ENCODE measurements around the gene AKTIP. TPM values are rescaled to one million over a fixed set of nuclear protein-coding genes. Genes with fewer than 3 reads are reported as not detected.

AKTIP gene
- total RNA-seq (2012; rRNA removed) (18.9 and 19.9 TPM in 2 replicates), polyA plus RNA-seq (2012; rRNA removed) (14.0 and 17.7 TPM in 2 replicates), Bru-seq, nascent RNA (percentile 63 among the genes with signal in this experiment), BruChase-seq, experiment 1, labeled RNA remaining after a 6-hour chase (percentile 69 among the genes with signal in this experiment), BruChase-seq, experiment 2, labeled RNA remaining after a 2-hour chase (percentile 64 among the genes with signal in this experiment)
- 6.7 and 8.8 TPM in 2 replicates for polyA plus RNA-seq (2012; cell fraction: cytosol; rRNA removed)
- polyA plus RNA-seq (2012; cell fraction: nucleus; rRNA removed; ENCODE audit: low replicate concordance): 8.1 and 36.9 TPM in 2 replicates
- long read RNA-seq, partial matches to known transcripts: 2 of 22 reads
- long read RNA-seq, other reads (novel, unspliced or antisense): 17 of 22 reads

- H3K27me3 ChIP-seq (ENCODE audit: control insufficient read depth, insufficient read depth, low read length): no peaks in the 10 kb centered on the region
- H2BK20ac ChIP-seq (ENCODE audit: low read depth, low read length): no peak within 1 kb of the TSS
- no peaks in the 10 kb centered on the region for H3K9me3 ChIP-seq (ENCODE audit: control insufficient read depth, insufficient read depth, low read length)
- peak within 1 kb of the TSS; percentile 91 for H2AK5ac ChIP-seq (ENCODE audit: low read depth, low read length)
- peak within 1 kb of the TSS; percentile 92 for H4K5ac ChIP-seq (ENCODE audit: low read depth, low read length)
- H3K56ac ChIP-seq (ENCODE audit: extremely low read depth, insufficient read depth, low read length): peak within 1 kb of the TSS; percentile 76; the same call in 1 of the 2 replicates
- peak within 1 kb of the TSS; percentile 87 for H4K91ac ChIP-seq (ENCODE audit: insufficient read depth, low read depth, low read length)
- H3K79me1 ChIP-seq (ENCODE audit: low read depth in 1 of 2, low read length in 2 of 2): peaks cover 6 to 14% of the 10 kb centered on the region in 2 experiments; a peak in 3 of 4 replicates
- H3K9ac ChIP-seq (ENCODE audit: low read depth, low read length): peak within 1 kb of the TSS; percentile 90
- peak within 1 kb of the TSS; percentile 83 for H3K4ac ChIP-seq (ENCODE audit: low read depth, low read length)
- dilution Hi-C loops (cut with HindIII; ENCODE audit: low sequenced_read_pairs, unreplicated experiment): no loop called here
- peak within 1 kb of the TSS; percentile 91 for H3K23ac ChIP-seq (ENCODE audit: low read depth, low read length)
- ChIA-PET CTCF (no interaction called here), POLR2A (ENCODE audit: unreplicated experiment) (interaction anchor here (0.6 to 0.7 kb wide), 2 partner anchors 67 to 178 kb away, joined by 3 to 11 read pairs; no protein-coding TSS in a partner anchor)
- peak within 1 kb of the TSS; percentile 89 for H2BK5ac ChIP-seq (ENCODE audit: low read depth, low read length, poor library complexity, severe bottlenecking)
- 5% methylated on average over 29 of the region's 76 CpGs; no CpG with 5 or more reads in 1 of the 2 experiments for WGBS, 2 experiments (ENCODE audit: extremely low coverage in 2 of 2, insufficient read length in 1 of 2)
- H2BK120ac ChIP-seq (ENCODE audit: low read depth, low read length): no peak within 1 kb of the TSS
- peak within 1 kb of the TSS; percentile 92 for H3K14ac ChIP-seq (replicated peaks; ENCODE audit: low read depth, low read length)
- peak within 1 kb of the TSS; percentile 92 for H3K4me2 ChIP-seq (ENCODE audit: low read depth, low read length)
- H4K8ac ChIP-seq (ENCODE audit: low read depth in 2 of 2, low read length in 2 of 2): peak within 1 kb of the TSS; percentile 80 to 95
- BruUV-seq (replicated peaks): no TSS peak
- peak within 1 kb of the TSS; percentile 83 for H3K4me3 ChIP-seq (ENCODE audit: insufficient read depth, low read depth, low read length)
- peak within 1 kb of the TSS; percentile 93 for H2AK9ac ChIP-seq (replicated peaks; ENCODE audit: low read depth, low read length, poor library complexity)
- ATAC-seq (ENCODE audit: low read depth): peak; percentile 9
- peak within 1 kb of the TSS; percentile 98 for H2AFZ ChIP-seq (replicated peaks; ENCODE audit: low read length, poor library complexity)
- peak; percentile 52 for DNase-seq
- H3K9me1 ChIP-seq (ENCODE audit: insufficient read depth, low read length): 0 out of 2 replicates have a peak, but pooled peaks cover 8% of the 10 kb centered on the region
- H3K4me1 ChIP-seq (ENCODE audit: control insufficient read depth, insufficient read depth, low read length): peaks cover 6% of the 10 kb centered on the region
- no peak within 1 kb of the TSS for H2BK15ac ChIP-seq (ENCODE audit: low read depth, low read length)
- intact Hi-C loops (cut with micrococcal nuclease): no loop called here
- TF ChIP-seq, protein P1, sequence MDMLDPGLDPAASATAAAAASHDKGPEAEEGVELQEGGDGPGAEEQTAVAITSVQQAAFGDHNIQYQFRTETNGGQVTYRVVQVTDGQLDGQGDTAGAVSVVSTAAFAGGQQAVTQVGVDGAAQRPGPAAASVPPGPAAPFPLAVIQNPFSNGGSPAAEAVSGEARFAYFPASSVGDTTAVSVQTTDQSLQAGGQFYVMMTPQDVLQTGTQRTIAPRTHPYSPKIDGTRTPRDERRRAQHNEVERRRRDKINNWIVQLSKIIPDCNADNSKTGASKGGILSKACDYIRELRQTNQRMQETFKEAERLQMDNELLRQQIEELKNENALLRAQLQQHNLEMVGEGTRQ (IDR thresholded peaks at IDR 0.05; ENCODE audit: low read depth, low read length): no peak
- TF ChIP-seq MXI1 (IDR thresholded peaks at IDR 0.05; ENCODE audit: borderline replicate concordance, low read depth, low read length) (peak; percentile 58; the same call in 1 of the 2 replicates), SMC3 (IDR thresholded peaks at IDR 0.05; ENCODE audit: low read depth, low read length) (no peak), MAZ (IDR thresholded peaks at IDR 0.05; ENCODE audit: borderline replicate concordance, low read depth, low read length) (no peak), CEBPB (IDR thresholded peaks at IDR 0.05; ENCODE audit: low read depth, low read length) (no peak)
- H3K27ac ChIP-seq (ENCODE audit: insufficient read depth, low read length): peak within 1 kb of the TSS; percentile 91
- peak within 1 kb of the TSS; percentile 55; the same call in 1 of the 2 replicates for H3K18ac ChIP-seq (ENCODE audit: low read depth, low read length)
- H3K36me3 ChIP-seq (ENCODE audit: control insufficient read depth, insufficient read depth, low read length): no peaks in the 10 kb centered on the region; the same call in 1 of the 2 replicates
- H4K20me1 ChIP-seq (ENCODE audit: insufficient read depth, low read length): no peaks in the 10 kb centered on the region
- in situ Hi-C loops (cut with MboI; ENCODE audit: low sequenced_read_pairs): no loop called here
Observed at GRCh38 chr16:53502331-53503269, at the start of gene AKTIP. TSS of gene AKTIP (minus strand) at chr16:53503209. CDS start at chr16:53500259, 2,950 bp downstream.
